ENCODE results near the gene DLL1.

DLL1 gene

DNA sequence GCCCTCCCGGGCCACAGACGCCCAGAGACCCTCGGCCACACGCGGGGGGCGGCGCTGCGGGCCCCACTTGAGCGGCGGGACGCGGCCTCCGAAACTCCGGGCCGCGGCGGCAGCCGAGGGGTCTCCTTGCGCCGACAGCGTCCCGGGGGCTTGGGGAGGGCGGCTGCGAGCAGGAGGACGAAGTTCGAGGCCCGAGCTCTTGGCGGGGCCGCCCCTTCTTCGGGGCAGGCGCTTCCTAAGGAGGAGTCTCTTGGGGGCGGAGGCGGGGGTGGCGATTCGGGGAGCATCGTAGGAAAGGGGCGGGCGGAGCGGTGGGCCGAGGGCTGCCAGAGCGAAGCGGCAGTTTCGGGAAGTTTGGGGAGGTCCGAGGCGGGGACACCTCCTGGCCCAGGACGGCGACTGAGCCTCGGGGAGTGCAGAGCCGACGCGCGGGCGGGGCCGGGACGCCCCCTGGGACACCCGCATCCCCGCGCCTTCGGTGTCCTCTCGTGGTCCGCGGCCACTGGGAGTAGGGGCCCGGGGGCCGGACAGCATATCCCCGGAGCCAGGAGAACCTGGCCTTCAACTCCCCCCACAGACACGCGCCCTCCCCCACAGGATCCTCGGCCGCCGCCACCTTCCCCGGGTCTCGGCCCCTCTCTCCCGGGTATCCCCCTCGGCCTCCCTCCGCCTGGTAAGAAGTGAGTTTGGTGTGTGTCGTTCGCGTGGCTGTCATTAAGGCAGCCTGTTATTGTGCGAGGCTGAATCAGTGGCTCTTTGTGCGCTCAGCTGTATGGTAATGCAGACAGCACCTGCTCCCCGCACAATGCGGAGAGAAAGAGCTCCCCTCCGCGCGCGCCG is 613 bp upstream of the DLL1 start:
- no peak overlapping the region for H3K4me3 ChIP-seq (ENCODE audit: low read length)
- TF ChIP-seq, protein P1, sequence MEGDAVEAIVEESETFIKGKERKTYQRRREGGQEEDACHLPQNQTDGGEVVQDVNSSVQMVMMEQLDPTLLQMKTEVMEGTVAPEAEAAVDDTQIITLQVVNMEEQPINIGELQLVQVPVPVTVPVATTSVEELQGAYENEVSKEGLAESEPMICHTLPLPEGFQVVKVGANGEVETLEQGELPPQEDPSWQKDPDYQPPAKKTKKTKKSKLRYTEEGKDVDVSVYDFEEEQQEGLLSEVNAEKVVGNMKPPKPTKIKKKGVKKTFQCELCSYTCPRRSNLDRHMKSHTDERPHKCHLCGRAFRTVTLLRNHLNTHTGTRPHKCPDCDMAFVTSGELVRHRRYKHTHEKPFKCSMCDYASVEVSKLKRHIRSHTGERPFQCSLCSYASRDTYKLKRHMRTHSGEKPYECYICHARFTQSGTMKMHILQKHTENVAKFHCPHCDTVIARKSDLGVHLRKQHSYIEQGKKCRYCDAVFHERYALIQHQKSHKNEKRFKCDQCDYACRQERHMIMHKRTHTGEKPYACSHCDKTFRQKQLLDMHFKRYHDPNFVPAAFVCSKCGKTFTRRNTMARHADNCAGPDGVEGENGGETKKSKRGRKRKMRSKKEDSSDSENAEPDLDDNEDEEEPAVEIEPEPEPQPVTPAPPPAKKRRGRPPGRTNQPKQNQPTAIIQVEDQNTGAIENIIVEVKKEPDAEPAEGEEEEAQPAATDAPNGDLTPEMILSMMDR (conservative IDR thresholded peaks at IDR 0.05; ENCODE audit: low read depth, low read length): no peak
- DNase-seq (ENCODE audit: low read depth): no peak

DNA sequence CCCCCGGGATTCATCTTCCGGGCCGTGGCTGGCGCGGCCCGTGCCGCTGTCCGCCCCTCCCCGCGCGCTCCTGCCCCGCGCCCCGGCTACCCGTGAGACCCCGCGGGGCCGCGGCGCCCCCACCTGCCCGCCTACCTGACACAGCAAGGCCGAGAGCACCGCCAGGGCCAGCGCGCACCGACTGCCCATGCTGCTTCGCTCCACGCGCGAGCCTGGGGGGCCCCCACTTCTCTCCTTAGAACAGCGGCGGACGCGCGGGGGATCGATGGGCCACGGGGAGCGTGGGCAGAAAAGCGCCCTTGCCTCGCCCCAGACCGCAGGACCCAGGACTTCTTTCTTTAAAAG is 955 bp downstream of the DLL1 start:
- no peak for DNase-seq (ENCODE audit: low read depth)
- TF ChIP-seq, protein P1 (conservative IDR thresholded peaks at IDR 0.05; ENCODE audit: low read depth, low read length): no peak
- H3K4me3 ChIP-seq (ENCODE audit: low read length): peak overlapping the region; percentile 37

DNA sequence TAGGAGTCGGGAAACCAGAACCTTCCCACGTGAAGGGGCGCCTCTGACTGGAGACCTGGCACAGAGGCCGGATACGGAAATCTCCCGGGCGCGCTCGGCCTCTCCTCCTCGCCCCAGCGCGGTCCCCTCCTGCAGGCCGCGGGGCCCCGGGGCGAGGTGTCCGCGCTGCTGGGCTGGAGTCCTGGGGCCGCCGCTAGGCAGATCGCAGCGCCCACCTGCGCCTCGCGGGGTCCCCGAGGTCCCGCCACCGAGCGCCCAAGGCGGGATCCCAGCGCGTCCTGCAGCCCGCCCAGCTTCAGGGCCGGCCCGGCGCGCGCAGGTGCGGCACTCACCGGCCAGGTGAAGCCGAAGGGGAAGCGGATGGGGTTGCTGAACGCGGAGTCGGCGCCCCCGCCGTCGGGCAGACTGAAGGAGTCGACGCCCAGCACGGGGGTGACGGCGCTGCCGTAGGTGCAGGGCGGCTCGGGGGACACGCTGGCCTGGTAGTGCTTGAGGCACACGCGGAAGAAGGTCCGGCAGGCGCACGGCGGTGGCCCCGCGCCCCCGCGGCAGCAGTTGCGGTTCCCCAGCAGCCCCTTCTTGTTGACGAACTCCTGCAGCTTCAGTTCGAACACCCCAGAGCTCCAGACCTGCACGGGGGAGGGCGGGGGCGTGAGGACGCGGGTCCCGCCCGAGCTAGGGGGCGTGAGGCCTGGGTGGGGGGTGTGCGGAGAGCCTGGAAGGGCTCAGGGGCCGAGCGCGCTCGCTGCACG is 1.5 kb downstream of the DLL1 start:
- TF ChIP-seq, protein P1 (conservative IDR thresholded peaks at IDR 0.05; ENCODE audit: low read depth, low read length): no peak
- no peak for DNase-seq (ENCODE audit: low read depth)
- H3K4me3 ChIP-seq (ENCODE audit: low read length): no peak overlapping the region

DNA sequence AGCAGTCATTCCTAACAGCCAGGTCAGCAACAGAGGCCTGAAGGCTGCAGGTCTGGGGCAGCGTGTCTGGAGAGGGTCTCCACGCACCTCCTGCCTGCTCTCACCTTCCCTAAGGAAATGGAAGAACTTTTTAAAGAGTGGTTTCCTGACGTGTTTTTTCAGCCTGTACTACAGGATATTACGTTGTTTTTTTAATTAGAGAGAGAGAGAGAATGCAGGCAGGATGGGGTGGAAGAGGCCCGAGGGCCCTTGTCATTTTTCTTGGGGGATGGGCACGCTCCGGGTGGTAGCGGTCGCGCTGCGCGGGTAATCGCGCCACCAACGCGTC is 2.1 kb downstream of the DLL1 start:
- no peak for DNase-seq (ENCODE audit: low read depth)
- H3K4me3 ChIP-seq (ENCODE audit: low read length): no peak overlapping the region
- TF ChIP-seq, protein P1 (conservative IDR thresholded peaks at IDR 0.05; ENCODE audit: low read depth, low read length): no peak

DNA sequence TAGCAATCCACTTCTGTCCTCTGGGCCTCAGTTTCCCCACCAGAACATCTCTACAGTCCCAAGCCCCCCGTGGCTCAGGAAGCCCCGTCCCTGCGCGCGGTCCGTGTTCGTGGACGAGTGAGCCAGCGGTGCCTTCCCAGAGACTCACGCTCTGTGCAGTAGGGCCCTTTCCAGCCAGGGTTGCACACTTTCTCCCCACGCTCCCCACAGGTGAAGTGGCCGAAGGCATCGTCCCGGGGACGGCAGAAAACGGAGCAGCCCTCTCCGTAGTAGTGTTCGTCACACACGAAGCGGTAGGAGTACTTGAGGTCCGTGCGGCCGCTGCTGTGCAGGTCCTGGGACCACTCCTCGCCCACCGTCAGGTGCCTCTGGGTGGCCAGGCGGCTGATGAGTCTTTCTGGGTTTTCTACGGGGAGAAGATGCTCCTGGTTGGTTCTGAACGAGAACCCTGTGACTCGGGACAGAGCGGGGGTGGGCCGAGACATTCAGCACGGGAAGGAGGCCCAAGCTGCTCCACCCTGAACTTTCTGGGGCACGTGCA is 2.7 kb downstream of the DLL1 start:
- H3K4me3 ChIP-seq (ENCODE audit: low read length): no peak overlapping the region
- TF ChIP-seq, protein P1 (conservative IDR thresholded peaks at IDR 0.05; ENCODE audit: low read depth, low read length): no peak

DNA sequence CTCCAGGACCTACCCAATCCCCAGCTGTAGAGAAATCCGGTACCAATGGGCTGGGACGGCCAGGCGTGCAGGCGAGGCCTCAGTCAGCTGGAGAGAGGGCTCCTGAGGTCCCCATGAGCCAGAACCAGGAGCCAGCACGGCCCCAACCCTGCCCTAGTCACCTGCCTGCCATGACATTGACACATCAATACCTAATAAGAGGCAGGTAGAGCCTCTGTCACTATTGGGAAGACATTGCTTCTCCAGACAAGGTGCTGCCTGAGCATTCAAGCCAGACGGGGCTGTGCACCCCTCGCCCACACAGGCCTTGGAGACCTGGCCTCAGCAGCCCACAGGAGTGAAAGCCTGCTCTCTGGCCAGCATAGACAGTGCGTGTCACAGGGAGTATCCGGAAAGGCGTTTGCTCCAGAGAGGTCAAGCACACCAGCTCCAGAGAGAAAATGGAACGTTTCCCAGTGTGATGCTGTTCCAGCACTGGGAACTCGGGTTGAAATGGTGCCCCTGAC is 3.5 kb downstream of the DLL1 start:
- no peak for DNase-seq (ENCODE audit: low read depth)
- TF ChIP-seq, protein P1 (conservative IDR thresholded peaks at IDR 0.05; ENCODE audit: low read depth, low read length): no peak
- no peak overlapping the region for H3K4me3 ChIP-seq (ENCODE audit: low read length)

More for the DNA sequence above, 2.7 kb downstream of the DLL1 start:
- no peak for DNase-seq (ENCODE audit: low read depth)
